Renal cortical epithelial cell (primary cell): ENCODE data around the gene NUDCD3. TPM values are rescaled to one million over a fixed set of nuclear protein-coding genes. Genes with fewer than 3 reads are reported as not detected.
"Not testable (repeated sequence)": the region's sequence is repeated elsewhere in the genome, so short reads cannot be mapped to it uniquely, and the experiment has no call there.

ENCODE experiments used
- DNase-seq: peaks from one replicate; pipeline ENCODE4 v3.0.0-alpha.2; 2011; ENCODE audit warnings: low read depth
- total RNA-seq: library from RNA; depleted of rRNA; stranded (reverse); fragments of >200 nt; gene quantifications from 2 replicates; pipeline ENCODE4 v1.2.3, GENCODE V29; 2014

NUDCD3 gene
- total RNA-seq, 1 donor from 2014 or later = 133 TPM

GRCh38 chr7:44447874-44448425, 42.5 kb downstream of the NUDCD3 start:
- DNase-seq = no peak

- DNase-seq = no peak
Observed at GRCh38 chr7:44445986-44446671, 44.3 kb downstream of the NUDCD3 start.

GRCh38 chr7:44441079-44441478, 49.4 kb downstream of the NUDCD3 start:
- DNase-seq = no peak

GRCh38 chr7:44440577-44441078, 49.8 kb downstream of the NUDCD3 start:
- DNase-seq = no peak

- DNase-seq = no peak
Observed at GRCh38 chr7:44439926-44440325, 50.5 kb downstream of the NUDCD3 start.

- DNase-seq = peak; percentile 53
Observed at GRCh38 chr7:44438816-44439215, 51.6 kb downstream of the NUDCD3 start.

- DNase-seq = no peak
Observed at GRCh38 chr7:44434201-44434600, 56.3 kb downstream of the NUDCD3 start.

- DNase-seq = no peak
Observed at GRCh38 chr7:44433255-44434022, 57.0 kb downstream of the NUDCD3 start.

GRCh38 chr7:44432381-44432977, 58.0 kb downstream of the NUDCD3 start:
- DNase-seq = no peak

GRCh38 chr7:44431091-44431608, 59.3 kb downstream of the NUDCD3 start:
- DNase-seq = peak; percentile 50

- DNase-seq = no peak
Observed at GRCh38 chr7:44430054-44430453, 60.4 kb downstream of the NUDCD3 start.

GRCh38 chr7:44424762-44425161, 65.7 kb downstream of the NUDCD3 start:
- DNase-seq = not testable (repeated sequence)

GRCh38 chr7:44416941-44417340, 73.5 kb downstream of the NUDCD3 start:
- DNase-seq = no peak

- DNase-seq = peak; percentile 46
Observed at GRCh38 chr7:44415510-44415909, 74.9 kb downstream of the NUDCD3 start.

GRCh38 chr7:44415047-44415446, 75.4 kb downstream of the NUDCD3 start:
- peak; percentile 97 for DNase-seq

GRCh38 chr7:44411306-44411705, 79.2 kb downstream of the NUDCD3 start:
- no peak for DNase-seq

GRCh38 chr7:44408596-44408995, 81.9 kb downstream of the NUDCD3 start:
- DNase-seq = no peak

- DNase-seq = no peak
Observed at GRCh38 chr7:44403775-44404174, 86.7 kb downstream of the NUDCD3 start.

- no peak for DNase-seq
Observed at GRCh38 chr7:44403176-44403759, 87.2 kb downstream of the NUDCD3 start.

GRCh38 chr7:44402401-44403060, 87.9 kb downstream of the NUDCD3 start:
- DNase-seq = no peak

- no peak for DNase-seq
Observed at GRCh38 chr7:44401692-44402091, 88.8 kb downstream of the NUDCD3 start.
